ENCODE data around the gene OMG.

The OMG gene

DNA sequence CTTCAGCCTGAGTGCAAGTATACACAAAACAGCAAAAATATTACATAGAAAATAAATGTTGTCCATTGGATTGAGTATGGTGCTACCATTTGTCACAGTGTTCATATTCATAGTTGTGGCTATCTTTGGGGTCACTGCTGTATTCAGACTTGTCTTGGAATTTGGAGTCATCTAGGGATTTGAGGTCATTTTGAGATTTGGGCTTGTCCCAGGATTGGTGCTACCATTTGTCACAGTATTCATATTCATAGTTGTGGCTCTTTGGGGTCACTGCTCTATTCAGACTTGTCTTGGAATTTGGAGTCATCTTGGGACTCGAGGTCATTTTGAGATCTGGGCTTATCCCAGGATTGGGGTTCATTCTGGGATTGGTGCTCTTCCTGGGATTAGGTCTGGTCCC lies 24.8 kb downstream of the OMG start:
- Histone ChIP-seq H3K9ac (ENCODE audit: low read depth, low read length, poor library complexity, severe bottlenecking) (no peak overlapping the region), H3K36me3 (ENCODE audit: insufficient read depth, low read length) (peaks cover 41% of the 10 kb centered on the region), H3K79me2 (ENCODE audit: insufficient read depth, low read length) (no peaks in the 10 kb centered on the region), H3K4me3 (ENCODE audit: low read length, poor library complexity, severe bottlenecking) (no peak overlapping the region), H3K4me1 (ENCODE audit: insufficient read depth, low read length, poor library complexity, severe bottlenecking) (peaks cover 1% of the 10 kb centered on the region), H3K9me3 (ENCODE audit: insufficient read depth, low read depth, low read length) (no peaks in the 10 kb centered on the region), H3F3A (ENCODE audit: low read depth) (no peaks in the 10 kb centered on the region), H2AFZ (ENCODE audit: low read length) (no peak overlapping the region), H3K27me3 (ENCODE audit: insufficient read depth, low read length, poor library complexity, severe bottlenecking) (no peaks in the 10 kb centered on the region), H4K20me1 (ENCODE audit: insufficient read depth, low read length, poor library complexity, severe bottlenecking) (no peaks in the 10 kb centered on the region), H3K9me2 (replicated peaks; ENCODE audit: low read depth, low read length) (no peaks in the 10 kb centered on the region), H3K4me2 (ENCODE audit: low read depth, low read length, poor library complexity, severe bottlenecking) (no peak overlapping the region)
- TF ChIP-seq EZH2phosphoT487 (IDR thresholded peaks at IDR 0.05; ENCODE audit: borderline replicate concordance): no peak
- TF ChIP-seq, protein P1, sequence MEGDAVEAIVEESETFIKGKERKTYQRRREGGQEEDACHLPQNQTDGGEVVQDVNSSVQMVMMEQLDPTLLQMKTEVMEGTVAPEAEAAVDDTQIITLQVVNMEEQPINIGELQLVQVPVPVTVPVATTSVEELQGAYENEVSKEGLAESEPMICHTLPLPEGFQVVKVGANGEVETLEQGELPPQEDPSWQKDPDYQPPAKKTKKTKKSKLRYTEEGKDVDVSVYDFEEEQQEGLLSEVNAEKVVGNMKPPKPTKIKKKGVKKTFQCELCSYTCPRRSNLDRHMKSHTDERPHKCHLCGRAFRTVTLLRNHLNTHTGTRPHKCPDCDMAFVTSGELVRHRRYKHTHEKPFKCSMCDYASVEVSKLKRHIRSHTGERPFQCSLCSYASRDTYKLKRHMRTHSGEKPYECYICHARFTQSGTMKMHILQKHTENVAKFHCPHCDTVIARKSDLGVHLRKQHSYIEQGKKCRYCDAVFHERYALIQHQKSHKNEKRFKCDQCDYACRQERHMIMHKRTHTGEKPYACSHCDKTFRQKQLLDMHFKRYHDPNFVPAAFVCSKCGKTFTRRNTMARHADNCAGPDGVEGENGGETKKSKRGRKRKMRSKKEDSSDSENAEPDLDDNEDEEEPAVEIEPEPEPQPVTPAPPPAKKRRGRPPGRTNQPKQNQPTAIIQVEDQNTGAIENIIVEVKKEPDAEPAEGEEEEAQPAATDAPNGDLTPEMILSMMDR (conservative IDR thresholded peaks at IDR 0.05; ENCODE audit: low read length): no peak

DNA sequence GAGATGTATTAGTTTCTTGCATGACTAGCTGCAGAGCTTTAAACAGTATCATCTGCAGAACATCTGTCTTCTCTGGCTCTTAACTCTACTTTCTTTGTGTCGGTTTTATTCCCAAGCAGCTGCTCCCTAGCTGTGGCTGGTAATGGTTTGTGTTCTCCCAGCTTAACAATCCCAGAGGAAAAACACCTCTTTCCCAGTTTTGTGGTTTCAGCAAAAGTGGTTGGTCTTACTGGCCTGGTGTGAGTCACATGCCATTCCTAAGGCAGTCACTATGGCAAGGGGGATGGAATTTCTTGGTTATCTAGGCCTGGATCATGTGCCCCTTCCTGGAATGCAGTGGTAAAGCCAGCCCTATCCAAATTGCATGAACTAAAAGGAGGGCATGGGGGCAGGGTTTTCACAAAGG lies 27.5 kb downstream of the OMG start:
- no peaks in the 10 kb centered on the region for H3K9me3 ChIP-seq (ENCODE audit: insufficient read depth, low read depth, low read length)
- no peaks in the 10 kb centered on the region for H4K20me1 ChIP-seq (ENCODE audit: insufficient read depth, low read length, poor library complexity, severe bottlenecking)
- H3K9ac ChIP-seq (ENCODE audit: low read depth, low read length, poor library complexity, severe bottlenecking): no peak overlapping the region
- no peaks in the 10 kb centered on the region for H3K27me3 ChIP-seq (ENCODE audit: insufficient read depth, low read length, poor library complexity, severe bottlenecking)
- H3K79me2 ChIP-seq (ENCODE audit: insufficient read depth, low read length): no peaks in the 10 kb centered on the region
- H3K4me1 ChIP-seq (ENCODE audit: insufficient read depth, low read length, poor library complexity, severe bottlenecking): no peaks in the 10 kb centered on the region
- no peaks in the 10 kb centered on the region for H3K9me2 ChIP-seq (replicated peaks; ENCODE audit: low read depth, low read length)
- TF ChIP-seq EZH2phosphoT487 (IDR thresholded peaks at IDR 0.05; ENCODE audit: borderline replicate concordance): no peak
- TF ChIP-seq, protein P1 (conservative IDR thresholded peaks at IDR 0.05; ENCODE audit: low read length): no peak
- no peak overlapping the region for H3K4me2 ChIP-seq (ENCODE audit: low read depth, low read length, poor library complexity, severe bottlenecking)
- no peaks in the 10 kb centered on the region for H3F3A ChIP-seq (ENCODE audit: low read depth)
- H3K4me3 ChIP-seq (ENCODE audit: low read length, poor library complexity, severe bottlenecking): no peak overlapping the region
- no peak overlapping the region for H2AFZ ChIP-seq (ENCODE audit: low read length)
- H3K36me3 ChIP-seq (ENCODE audit: insufficient read depth, low read length): peaks cover 39% of the 10 kb centered on the region; the same call in 1 of the 2 replicates

DNA sequence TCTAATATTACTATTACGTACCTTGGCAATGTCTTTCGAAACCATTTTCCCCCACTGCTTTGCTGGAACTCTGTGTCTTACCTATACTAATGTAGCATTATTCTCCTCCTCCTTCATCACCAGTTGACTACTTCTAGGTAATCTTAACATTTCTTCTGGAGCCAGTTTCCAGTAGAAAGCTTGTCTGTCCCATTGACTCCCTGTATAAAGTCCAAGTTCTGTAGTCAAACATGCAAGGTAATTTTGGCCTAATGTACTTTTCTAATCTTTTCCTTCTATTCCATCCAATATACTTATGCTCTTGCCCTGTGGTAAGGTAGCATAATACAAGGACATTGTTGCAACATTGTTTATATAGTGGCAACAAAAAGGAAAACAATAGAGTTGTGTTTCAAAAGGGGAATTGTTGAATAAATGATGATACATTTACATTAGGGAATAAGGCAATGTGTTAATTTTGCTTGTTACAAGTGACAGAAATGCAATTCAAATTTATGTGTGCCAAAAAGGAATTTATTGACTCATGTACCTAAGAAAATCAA lies 27.9 kb downstream of the OMG start:
- no peak overlapping the region for H3K4me2 ChIP-seq (ENCODE audit: low read depth, low read length, poor library complexity, severe bottlenecking)
- H3F3A ChIP-seq (ENCODE audit: low read depth): no peaks in the 10 kb centered on the region
- no peaks in the 10 kb centered on the region for H3K9me2 ChIP-seq (replicated peaks; ENCODE audit: low read depth, low read length)
- no peaks in the 10 kb centered on the region for H3K27me3 ChIP-seq (ENCODE audit: insufficient read depth, low read length, poor library complexity, severe bottlenecking)
- no peaks in the 10 kb centered on the region for H3K79me2 ChIP-seq (ENCODE audit: insufficient read depth, low read length)
- H3K9ac ChIP-seq (ENCODE audit: low read depth, low read length, poor library complexity, severe bottlenecking): no peak overlapping the region
- peaks cover 37% of the 10 kb centered on the region; the same call in 1 of the 2 replicates for H3K36me3 ChIP-seq (ENCODE audit: insufficient read depth, low read length)
- H3K9me3 ChIP-seq (ENCODE audit: insufficient read depth, low read depth, low read length): no peaks in the 10 kb centered on the region
- no peaks in the 10 kb centered on the region for H3K4me1 ChIP-seq (ENCODE audit: insufficient read depth, low read length, poor library complexity, severe bottlenecking)
- TF ChIP-seq EZH2phosphoT487 (IDR thresholded peaks at IDR 0.05; ENCODE audit: borderline replicate concordance): no peak
- TF ChIP-seq, protein P1 (conservative IDR thresholded peaks at IDR 0.05; ENCODE audit: low read length): no peak
- no peak overlapping the region for H2AFZ ChIP-seq (ENCODE audit: low read length)
- H3K4me3 ChIP-seq (ENCODE audit: low read length, poor library complexity, severe bottlenecking): no peak overlapping the region
- no peaks in the 10 kb centered on the region for H4K20me1 ChIP-seq (ENCODE audit: insufficient read depth, low read length, poor library complexity, severe bottlenecking)
